Adrenal gland (tissue), 5 donors: ENCODE data around the gene KHSRP.

Source experiments
- POLR2A ChIP-seq, 2 donors: fragments of 450-650 bp; IDR thresholded peaks; one replicate each; pipeline ENCODE4 v1.6.1; 2017; ENCODE audit warnings: antibody characterized with exemption in 2 of 2, mild to moderate bottlenecking in 2 of 2, moderate library complexity in 1 of 2
- TF ChIP-seq, protein P1 (sequence below), 6 experiments: fragments of 450-650 bp in 4 of 6; fragments of 200-600 bp in 2 of 6; sonication (generic) in 1 of 6; IDR thresholded peaks; 1 replicate in 5 of 6; 2 replicates in 1 of 6; pipeline versions ENCODE4 v1.5.1 to v1.8.0; 2016 to 2021; ENCODE audit warnings: antibody characterized with exemption in 6 of 6, mild to moderate bottlenecking in 2 of 6, moderate library complexity in 1 of 6
- donor health status: DM: no; HTN: no; CAD: no.

DNA sequence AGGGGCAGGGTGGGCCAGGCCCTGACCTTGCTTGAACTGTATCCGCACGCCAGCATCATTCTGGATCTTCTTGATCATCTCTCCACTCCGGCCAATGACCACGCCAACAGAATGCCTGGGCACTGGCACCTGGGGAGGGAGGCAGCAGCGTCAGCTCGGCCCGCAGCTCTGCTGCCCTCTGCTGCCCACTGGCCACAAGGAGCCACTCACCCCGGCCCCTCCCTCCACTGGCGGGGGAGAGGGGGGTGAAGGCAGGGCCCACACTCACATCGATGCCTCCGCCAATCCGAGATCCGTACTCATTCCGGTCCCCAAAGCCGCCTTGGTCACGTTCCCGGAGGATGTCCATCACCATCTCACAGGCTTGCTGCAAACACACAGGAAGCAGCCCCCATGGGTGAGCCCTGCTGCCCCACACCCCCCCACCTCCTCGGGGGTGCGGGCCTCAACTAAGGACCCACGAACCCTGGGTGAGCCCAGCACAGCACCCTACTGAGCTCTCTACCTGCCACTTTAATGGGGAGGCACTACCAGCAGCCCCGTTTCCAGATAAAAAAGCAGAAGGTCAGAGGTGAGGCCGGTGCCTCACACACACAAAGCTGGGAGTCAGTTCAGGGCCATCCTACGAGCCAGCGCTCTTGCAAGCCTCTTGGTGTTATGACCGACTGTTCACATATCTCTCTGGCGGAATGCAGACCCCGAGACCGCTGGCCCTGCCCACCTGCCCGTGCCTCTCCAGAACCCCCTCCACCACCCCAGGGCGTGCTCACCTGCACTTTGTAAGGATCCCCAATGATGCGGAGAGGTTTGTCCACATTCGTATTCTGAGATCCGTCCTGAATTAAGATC lies 6.7 kb downstream of the KHSRP start:
- TF ChIP-seq, protein P1, sequence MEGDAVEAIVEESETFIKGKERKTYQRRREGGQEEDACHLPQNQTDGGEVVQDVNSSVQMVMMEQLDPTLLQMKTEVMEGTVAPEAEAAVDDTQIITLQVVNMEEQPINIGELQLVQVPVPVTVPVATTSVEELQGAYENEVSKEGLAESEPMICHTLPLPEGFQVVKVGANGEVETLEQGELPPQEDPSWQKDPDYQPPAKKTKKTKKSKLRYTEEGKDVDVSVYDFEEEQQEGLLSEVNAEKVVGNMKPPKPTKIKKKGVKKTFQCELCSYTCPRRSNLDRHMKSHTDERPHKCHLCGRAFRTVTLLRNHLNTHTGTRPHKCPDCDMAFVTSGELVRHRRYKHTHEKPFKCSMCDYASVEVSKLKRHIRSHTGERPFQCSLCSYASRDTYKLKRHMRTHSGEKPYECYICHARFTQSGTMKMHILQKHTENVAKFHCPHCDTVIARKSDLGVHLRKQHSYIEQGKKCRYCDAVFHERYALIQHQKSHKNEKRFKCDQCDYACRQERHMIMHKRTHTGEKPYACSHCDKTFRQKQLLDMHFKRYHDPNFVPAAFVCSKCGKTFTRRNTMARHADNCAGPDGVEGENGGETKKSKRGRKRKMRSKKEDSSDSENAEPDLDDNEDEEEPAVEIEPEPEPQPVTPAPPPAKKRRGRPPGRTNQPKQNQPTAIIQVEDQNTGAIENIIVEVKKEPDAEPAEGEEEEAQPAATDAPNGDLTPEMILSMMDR (IDR thresholded peaks at IDR 0.05), result peak; percentile 36 to 75 (median 60)
- TF ChIP-seq POLR2A (IDR thresholded peaks at IDR 0.05), result no peak
